Forelimb muscle (tissue), 1 donor: Measurements from ENCODE around the gene PDXDC1. TPM values are rescaled to one million over a fixed set of nuclear protein-coding genes. Genes with fewer than 3 reads are reported as not detected.
"Not testable (repeated sequence)": the region's sequence is repeated elsewhere in the genome, so short reads cannot be mapped to it uniquely, and the experiment has no call there.

Source experiments
- DNase-seq: peaks from one replicate; pipeline ENCODE4 v3.0.0-alpha.2; 2013; ENCODE audit warnings: low read depth
- polyA plus RNA-seq: library from polyadenylated mRNA; unstranded; fragments of 120-200 nt; gene quantifications from one replicate; pipeline ENCODE4 v1.2.1, GENCODE V29; 2013; ENCODE audit not compliant: insufficient read length

The PDXDC1 gene
- polyA plus RNA-seq, 1 donor, result 37.9 TPM

DNA sequence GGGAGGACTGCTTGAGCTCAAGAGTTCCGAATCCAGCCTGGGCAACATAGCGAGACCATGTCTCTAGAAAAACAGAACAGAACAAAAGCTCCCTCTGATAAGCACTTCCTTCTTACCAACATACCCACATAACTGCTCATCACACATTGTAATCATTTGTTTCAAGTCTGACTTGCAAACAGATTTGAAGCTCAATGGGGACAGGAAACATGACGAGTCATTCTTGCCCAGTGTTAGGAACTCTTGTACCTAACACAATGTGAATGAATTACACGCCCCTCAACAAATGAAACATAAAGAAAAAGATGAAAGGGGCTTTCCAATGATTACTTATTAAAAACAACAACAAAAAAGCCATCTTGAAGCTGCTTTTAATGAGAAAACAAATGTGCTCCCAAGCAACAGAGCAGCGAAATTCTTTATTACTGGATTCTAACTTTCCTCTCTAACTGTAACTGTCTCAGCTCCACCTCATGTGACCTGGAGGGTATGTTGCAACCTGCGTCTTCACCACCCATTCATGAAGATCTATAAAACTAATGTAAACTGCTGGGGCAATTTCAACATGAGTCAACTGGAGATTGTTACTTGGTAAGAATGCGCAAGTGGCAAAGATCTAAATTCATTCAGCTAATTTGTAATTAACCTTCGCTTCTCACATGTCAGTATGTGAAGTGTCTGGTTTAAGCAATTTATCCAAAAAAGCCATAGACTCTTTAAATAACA is 87.4 kb downstream of the PDXDC1 start:
- DNase-seq, result not testable (repeated sequence)

DNA sequence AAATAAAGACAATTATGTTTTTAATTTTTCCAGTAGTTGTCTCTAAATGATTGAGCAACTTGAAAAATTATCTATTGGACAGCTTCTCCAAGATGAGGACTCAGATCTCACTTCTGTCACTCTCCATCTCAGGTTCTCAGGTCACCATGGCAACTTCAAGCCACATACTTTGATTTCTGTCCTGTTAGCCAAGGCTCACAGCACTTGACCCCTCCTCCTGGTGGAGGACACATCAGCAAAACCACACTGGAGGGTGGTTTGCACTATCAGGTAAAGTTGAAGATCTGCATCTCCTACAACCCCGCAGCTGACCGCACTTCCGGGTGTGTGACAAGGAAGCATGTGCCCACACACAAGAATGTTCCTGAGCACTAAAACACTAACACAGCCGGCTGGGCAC is 91.1 kb downstream of the PDXDC1 start:
- DNase-seq, result not testable (repeated sequence)

GRCh38 chr16:15066690-15067089 is 91.9 kb downstream of the PDXDC1 start:
- not testable (repeated sequence) for DNase-seq

DNA sequence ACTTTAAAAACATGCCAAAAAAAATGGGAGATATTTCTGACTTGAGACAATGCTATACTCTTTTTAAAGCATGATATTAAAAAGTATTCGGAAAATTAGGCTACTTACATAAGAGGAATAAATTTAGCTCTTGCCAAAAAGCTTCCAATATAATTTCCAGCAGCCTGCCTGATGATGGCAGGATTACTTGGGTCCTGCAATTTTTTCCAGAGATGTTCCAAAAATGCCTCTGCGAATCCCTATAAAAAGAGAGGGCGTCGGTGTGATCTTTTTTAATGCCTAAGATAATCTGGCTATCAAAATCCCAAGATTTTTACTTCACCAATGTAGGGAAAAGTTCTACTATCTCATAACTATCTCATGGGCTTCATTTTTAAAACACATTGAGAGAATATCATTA is 96.2 kb downstream of the PDXDC1 start:
- DNase-seq, result not testable (repeated sequence)

GRCh38 chr16:15071916-15072769 is 97.3 kb downstream of the PDXDC1 start:
- not testable (repeated sequence) for DNase-seq

DNA sequence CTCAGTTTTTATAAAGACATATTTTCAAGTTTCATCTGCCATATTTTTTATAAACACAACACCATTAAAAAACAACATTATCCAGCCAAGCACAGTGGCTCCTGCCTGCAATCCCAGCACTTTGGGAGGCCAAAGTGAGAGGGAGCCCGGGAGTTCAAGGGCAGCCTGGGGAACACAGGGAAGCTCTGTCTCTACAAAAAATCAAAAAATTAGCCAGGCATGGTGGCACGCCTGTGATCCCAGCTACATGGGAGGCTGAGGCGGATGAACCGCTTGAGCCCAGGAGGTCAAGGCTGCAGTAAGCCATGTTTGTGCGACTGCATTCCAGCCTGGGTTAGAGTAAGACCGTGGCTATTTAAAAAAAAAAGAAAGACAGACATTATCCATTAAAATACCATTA is 98.3 kb downstream of the PDXDC1 start:
- no peak for DNase-seq

DNA sequence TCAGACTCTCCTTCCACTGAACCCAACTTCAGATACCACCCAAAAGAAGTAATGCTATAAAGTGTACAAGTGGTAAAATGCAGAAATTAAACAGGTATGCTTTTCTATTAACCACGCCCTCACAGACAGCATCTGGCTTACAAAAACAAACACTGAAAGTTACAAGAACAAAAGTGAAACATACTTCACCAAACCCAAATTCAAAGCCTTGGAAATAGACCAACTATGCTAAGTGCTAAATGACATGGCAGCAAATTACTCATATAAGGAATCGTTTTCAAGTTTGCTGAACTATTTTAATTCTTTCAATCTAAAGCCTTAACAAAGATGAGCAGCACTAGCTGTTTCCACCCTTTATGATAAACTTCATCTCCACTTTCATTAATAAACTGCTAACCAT is 101.3 kb downstream of the PDXDC1 start:
- not testable (repeated sequence) for DNase-seq

- DNase-seq, result not testable (repeated sequence)
Measured at GRCh38 chr16:15080883-15081282, 106.1 kb downstream of the PDXDC1 start.

DNA sequence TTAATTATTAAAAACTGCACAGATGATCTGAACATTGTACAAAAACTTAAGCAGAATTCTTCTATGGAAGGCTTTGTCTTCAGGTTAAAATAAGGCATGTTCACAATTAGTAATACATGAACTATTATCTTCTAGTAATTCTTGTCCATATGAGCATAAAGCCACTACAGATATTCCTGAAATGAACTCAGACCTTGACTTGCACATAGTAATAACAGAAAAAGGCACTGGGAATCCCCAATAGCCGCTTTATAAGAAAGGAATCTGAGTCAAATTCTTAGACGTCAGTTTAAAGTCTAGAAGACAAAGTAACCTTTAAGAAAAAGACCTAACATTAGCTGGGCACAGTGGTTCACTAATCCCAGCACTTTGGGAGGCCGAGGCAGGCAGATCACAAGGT is 108.0 kb downstream of the PDXDC1 start:
- DNase-seq, result not testable (repeated sequence)

- not testable (repeated sequence) for DNase-seq
Measured at GRCh38 chr16:15090663-15091269, 115.9 kb downstream of the PDXDC1 start.

GRCh38 chr16:15093571-15093954 is 118.7 kb downstream of the PDXDC1 start:
- DNase-seq, result not testable (repeated sequence)

DNA sequence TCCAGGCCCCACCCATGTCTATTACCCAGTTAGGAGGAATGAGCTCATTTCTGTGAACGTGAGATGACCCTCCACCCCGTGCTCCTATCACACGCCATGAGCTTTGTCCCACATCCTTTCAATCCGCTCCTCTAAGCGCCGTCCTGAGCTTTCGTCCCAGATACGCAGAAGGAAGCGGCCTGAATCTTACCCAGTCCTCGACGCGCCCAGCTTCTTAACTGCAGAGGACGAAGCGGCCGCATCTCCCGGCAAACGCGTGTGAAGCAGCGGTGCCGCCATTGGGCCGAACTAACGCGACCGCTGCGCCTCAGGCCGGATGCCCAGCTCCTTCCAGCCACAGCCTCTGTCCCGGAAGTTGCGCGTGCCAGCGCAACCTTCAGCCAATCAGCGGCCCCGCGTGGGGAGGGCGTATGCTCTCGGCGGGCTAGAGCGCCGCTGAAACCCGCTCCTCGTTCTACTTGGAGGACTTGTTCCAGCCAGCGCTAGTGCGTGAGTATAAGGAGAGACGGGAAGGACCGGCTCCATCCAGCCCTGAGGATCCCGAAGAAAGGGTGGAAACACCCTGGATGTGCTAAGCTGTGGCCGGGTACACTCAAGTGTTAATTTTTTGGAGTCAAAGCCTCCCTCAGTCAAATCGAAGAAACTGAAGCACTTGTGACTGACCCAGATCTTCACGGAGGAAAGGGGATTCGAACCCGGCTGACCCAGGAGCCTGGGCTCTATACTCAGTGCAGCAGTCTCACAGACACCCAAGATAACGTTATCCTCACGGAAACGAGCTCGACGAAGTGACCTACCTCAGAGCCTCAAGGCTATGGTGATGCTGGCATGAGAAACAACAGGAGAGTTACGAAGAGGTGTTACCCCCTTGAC is 119.4 kb downstream of the PDXDC1 start, which contains the start of gene RRN3:
Gene RRN3, minus strand, starts transcription at position 318 of the 873 bp plus-strand sequence. Its CDS starts 39 bp downstream, at position 279.
- DNase-seq, result peak; percentile 72

DNA sequence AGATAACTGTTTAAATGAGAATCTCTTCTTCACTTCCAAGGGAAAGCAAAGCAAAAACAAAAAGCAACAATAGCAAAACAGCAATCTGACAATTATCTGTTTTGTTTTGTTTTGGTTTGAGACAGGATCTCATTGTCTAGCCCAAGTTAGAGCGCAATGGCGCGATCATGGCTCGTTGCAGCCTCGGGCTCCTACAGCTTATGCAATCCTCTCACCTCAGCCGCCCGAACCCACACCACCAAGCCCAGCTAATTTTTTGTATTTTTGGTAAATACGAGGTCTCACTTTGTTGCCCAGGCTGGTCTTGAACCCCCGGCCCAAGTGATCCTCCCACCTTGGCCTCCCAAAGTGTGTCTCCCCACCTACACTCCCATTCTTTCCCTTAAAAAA is 121.8 kb downstream of the PDXDC1 start:
- DNase-seq, result not testable (repeated sequence)

GRCh38 chr16:15099366-15099909 is 124.6 kb downstream of the PDXDC1 start:
- not testable (repeated sequence) for DNase-seq

DNA sequence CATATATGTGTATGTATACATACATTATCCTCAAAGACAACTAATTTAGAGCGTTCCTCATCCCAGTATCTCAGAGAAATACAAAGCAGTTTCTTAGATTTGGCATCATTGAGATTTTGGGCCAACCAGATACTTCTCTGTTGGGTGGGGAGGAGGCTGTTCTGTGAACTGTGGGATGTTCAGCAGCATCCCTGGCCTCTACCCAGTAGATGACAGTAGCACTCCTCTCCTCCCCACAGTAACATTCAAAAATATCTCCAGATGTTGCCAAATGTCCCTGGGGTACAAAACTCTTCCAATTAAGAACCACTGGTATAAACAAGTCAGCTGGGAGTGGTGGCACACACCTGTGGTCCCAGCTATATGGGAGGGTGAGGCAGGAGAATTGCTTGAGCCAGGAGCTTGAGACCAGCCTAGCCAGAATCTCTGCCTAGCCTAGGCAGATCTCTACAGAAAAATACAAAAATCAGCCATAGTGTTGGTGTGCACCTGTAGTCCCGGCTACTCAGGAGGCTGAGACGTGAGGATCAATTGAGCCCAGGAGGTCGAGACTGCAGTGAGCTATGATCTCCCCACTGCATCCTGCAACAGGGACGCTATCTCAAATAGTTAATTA is 125.7 kb downstream of the PDXDC1 start:
- DNase-seq, result not testable (repeated sequence)

DNA sequence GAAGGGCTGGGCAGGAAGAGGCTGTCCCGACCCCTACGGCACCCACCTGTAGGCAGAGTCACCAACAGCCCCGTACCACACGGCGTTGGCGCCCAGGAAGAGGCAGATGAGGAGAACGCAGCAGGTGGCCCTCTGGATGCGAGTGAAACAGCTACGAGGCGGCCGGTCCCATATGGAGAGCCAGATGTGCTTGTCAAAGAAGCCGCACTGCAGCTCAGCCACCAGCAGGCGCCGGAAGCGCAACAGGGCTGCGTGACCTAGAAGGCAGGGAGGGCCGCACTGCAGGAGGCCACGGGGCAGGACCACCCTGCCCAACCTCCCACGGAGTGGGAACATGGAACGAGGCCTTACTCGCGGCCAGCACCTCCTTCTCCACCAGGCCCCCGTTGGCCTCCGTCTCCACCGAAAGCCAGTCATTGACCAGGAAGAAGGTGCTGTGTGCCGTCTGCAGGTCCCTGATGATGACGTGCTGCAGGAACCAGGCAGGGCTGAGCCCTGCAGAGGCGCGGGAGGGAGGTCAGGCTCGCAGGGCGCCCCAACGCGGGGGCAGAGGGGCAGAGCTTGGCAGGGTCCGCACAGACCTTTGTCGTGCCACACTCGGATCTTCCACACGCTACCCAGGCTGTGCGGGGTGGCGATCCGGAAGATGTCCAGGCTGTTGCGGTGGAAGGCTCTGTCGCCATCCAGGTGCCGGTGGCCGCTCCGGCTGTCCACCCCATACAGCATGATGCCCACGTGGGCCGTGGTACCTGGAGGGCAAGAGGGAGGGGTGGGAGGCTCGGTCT is 153.0 kb downstream of the PDXDC1 start:
- not testable (repeated sequence) for DNase-seq

DNA sequence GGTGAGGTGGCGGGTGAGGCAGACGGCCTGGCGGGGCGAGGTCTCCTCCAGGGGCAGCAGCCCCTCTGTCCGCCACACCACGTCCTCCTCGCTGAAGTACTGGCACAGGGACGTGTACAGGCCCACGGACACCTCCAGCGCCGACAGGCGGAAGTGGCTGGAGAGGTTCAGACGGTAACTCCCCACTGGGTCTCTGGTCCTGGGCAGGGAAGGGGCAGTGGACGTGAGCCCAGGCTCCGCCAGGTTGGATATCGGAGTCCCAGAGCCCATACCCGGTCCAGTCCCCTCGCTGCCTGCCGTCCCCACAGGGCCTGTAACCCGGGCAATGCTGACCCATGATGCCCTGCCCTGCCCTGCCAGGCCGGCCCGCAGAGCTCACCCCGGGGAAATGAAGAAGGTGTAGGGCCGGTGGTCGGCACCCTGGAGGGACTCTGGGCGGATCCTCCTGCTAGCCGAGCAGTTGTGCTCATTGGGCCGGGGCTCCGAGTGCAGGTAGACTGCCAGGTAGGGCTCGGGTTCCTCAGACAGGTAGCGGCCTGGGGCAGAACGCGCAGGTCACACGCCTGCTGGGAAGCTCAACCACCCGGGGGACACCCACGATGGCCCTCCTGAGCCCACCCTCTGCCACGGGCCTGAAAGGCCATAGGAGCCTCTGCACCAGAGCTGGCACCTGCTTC is 155.6 kb downstream of the PDXDC1 start:
- not testable (repeated sequence) for DNase-seq

DNA sequence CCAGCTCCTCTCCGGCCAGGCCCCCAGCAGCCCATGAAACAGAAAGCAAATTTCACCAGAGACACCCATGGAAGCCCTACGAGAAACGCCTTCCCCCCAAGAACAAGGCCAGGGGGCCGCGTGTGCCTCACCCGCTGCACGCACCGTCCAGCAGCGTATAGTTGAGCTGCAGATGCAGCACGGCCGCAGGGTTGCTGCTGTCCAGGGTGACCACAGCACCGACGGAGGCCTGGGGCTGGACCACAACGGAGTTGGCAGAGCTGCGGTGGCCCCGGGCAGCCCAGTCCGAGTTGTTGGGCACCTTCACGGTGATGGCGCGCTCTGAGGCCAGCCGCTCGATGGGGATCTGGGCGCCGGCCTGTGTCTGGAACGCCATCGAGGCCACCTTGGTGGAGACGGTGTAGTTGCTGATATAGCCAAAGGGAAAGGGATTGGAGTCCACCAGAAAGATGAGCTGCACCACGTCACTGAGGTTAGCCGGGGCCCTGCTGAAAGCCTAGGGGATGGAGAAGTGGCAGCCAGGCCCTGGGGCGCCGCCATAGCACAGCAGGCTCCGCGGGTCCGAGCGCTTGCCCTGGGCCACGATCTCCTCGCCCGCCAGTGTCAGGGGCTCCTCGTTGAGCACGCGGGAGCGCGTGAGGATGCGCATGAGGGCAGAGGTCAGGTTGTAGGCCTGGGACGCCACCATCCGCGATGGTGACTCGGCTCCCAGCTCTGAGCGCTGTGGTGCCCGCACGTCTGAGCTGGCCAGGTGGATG is 156.3 kb downstream of the PDXDC1 start:
- not testable (repeated sequence) for DNase-seq
